PC-9 (cell line): ENCODE measurements around the gene EPHA3.

Experiments
- CTCF ChIP-seq: fragments of 200-600 bp; sonication (generic); conservative IDR thresholded peaks from 2 replicates; pipeline ENCODE4 v1.6.1; 2017; ENCODE audit warnings: mixed run types, antibody characterized with exemption, mild to moderate bottlenecking, moderate library complexity
- EZH2 ChIP-seq: fragments of 200-600 bp; sonication (generic); IDR thresholded peaks from 2 replicates; pipeline ENCODE4 v1.8.0; 2017; ENCODE audit warnings: antibody characterized with exemption, low read depth

DNA sequence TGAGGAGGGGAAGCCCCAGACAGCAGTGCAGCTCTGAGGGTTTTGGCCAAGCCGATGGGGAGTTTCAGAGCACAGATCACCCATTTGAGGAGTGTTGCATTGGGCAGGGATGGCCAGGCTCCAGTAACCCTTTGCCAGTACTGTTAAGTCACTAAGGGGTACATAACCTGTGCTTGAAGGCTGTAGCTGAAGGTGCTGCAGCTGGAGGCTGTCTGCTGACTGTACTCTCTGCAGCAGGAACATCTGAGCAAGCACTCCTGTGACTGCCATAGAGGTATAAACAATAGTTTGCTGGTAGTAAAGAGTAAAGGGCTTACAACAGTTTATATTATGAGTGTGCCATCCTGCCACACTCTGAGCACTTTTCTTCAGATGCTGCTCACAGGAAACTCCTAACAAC lies 297.8 kb downstream of the EPHA3 start:
- no peak for TF ChIP-seq CTCF
- no peak for TF ChIP-seq EZH2
